Suprapubic skin (tissue), 4 donors: Measurements from ENCODE around the gene PMVK. TPM values are rescaled to one million over a fixed set of nuclear protein-coding genes. Genes with fewer than 3 reads are reported as not detected.

Source experiments
- DNase-seq, 2 donors: peaks; one replicate each; pipeline ENCODE4 v3.0.0-alpha.2; 2019; ENCODE audit warnings: low spot score in 2 of 2
- H3K27ac ChIP-seq: fragments of 200-600 bp; sonication (generic); one replicate; pipeline ENCODE4 v1.5.1; 2019
- H3K27me3 ChIP-seq: fragments of 200-600 bp; sonication (generic); one replicate; pipeline ENCODE4 v1.5.1; 2019
- H3K36me3 ChIP-seq: fragments of 200-600 bp; sonication (generic); one replicate; pipeline ENCODE4 v1.5.1; 2019
- H3K4me1 ChIP-seq: fragments of 200-600 bp; sonication (generic); one replicate; pipeline ENCODE4 v1.5.1; 2019
- H3K4me3 ChIP-seq: fragments of 200-600 bp; sonication (generic); one replicate; pipeline ENCODE4 v1.5.1; 2019; ENCODE audit warnings: mild to moderate bottlenecking
- H3K9me3 ChIP-seq: fragments of 200-600 bp; sonication (generic); one replicate; pipeline ENCODE4 v1.5.1; 2019
- CTCF ChIP-seq, 2 donors: fragments of 200-600 bp in 1 of 2; fragments of 450-650 bp in 1 of 2; sonication (generic) in 1 of 2; IDR thresholded peaks; one replicate each; pipeline ENCODE4 v1.5.1; 2016 to 2019; ENCODE audit warnings: antibody characterized with exemption in 2 of 2, mild to moderate bottlenecking in 1 of 2, moderate library complexity in 1 of 2
- EP300 ChIP-seq: sonication (generic); formaldehyde crosslinking; IDR thresholded peaks from one replicate; pipeline ENCODE4 v1.6.1; 2017; ENCODE audit warnings: antibody characterized with exemption
- POLR2A ChIP-seq, 2 donors: fragments of 450-650 bp; IDR thresholded peaks; one replicate each; pipeline ENCODE4 v1.6.1; 2017; ENCODE audit warnings: antibody characterized with exemption in 2 of 2, mild to moderate bottlenecking in 2 of 2, moderate library complexity in 2 of 2
- POLR2AphosphoS5 ChIP-seq, 3 donors: sonication (generic); formaldehyde crosslinking; IDR thresholded peaks; one replicate each; pipeline ENCODE4 v1.6.1; 2017; ENCODE audit warnings: antibody characterized with exemption in 3 of 3
- WGBS: methylation state at CpG from one replicate; pipeline ENCODE4 v1.1.5; 2018; 5-methylcytosine and 5-hydroxymethylcytosine counted together
- total RNA-seq, 4 donors: library from RNA; depleted of rRNA; stranded (reverse); fragments of >200 nt; gene quantifications; one replicate each; pipeline ENCODE4 v1.1.0, GENCODE V29; 2016

Gene PMVK
- total RNA-seq, 4 donors from 2014 or later, result 19.3 to 38.0 (median 28.8) TPM

GRCh38 chr1:154934358-154934948 lies 2.1 kb downstream of the PMVK start:
- WGBS, result 93% methylated on average over 5 of the region's 5 CpGs
- Histone ChIP-seq H3K4me1 (peaks cover 45% of the 10 kb centered on the region), H3K9me3 (no peaks in the 10 kb centered on the region), H3K27ac (no peak overlapping the region), H3K36me3 (peaks cover 23% of the 10 kb centered on the region), H3K4me3 (no peak overlapping the region), H3K27me3 (no peaks in the 10 kb centered on the region)
- no peak for DNase-seq
- TF ChIP-seq POLR2A (IDR thresholded peaks at IDR 0.05), result no peak
- TF ChIP-seq POLR2AphosphoS5 (IDR thresholded peaks at IDR 0.05), result no peak
- no peak for TF ChIP-seq EP300
- TF ChIP-seq CTCF (IDR thresholded peaks at IDR 0.05), result no peak

GRCh38 chr1:154931940-154932487 lies 4.5 kb downstream of the PMVK start:
- no peak overlapping the region for H3K4me3 ChIP-seq
- no peak for DNase-seq

GRCh38 chr1:154926201-154926600 lies 10.3 kb downstream of the PMVK start:
- 94% methylated on average over 13 of the region's 13 CpGs for WGBS
- H3K27ac ChIP-seq, result no peak overlapping the region
- H3K36me3 ChIP-seq, result peaks cover 87% of the 10 kb centered on the region
- H3K27me3 ChIP-seq, result no peaks in the 10 kb centered on the region
- H3K4me1 ChIP-seq, result no peaks in the 10 kb centered on the region
- DNase-seq, result no peak
- no peak overlapping the region for H3K4me3 ChIP-seq
- TF ChIP-seq POLR2AphosphoS5 (IDR thresholded peaks at IDR 0.05) (no peak), CTCF (IDR thresholded peaks at IDR 0.05) (no peak)
- no peaks in the 10 kb centered on the region for H3K9me3 ChIP-seq

More at GRCh38 chr1:154931940-154932487, 4.5 kb downstream of the PMVK start:
- 61% methylated on average over 11 of the region's 11 CpGs for WGBS
- TF ChIP-seq POLR2A (IDR thresholded peaks at IDR 0.05) (no peak), EP300 (no peak), CTCF (IDR thresholded peaks at IDR 0.05) (no peak), POLR2AphosphoS5 (IDR thresholded peaks at IDR 0.05) (no peak)
- H3K4me1 ChIP-seq, result peaks cover 23% of the 10 kb centered on the region
- H3K9me3 ChIP-seq, result no peaks in the 10 kb centered on the region
- H3K27me3 ChIP-seq, result no peaks in the 10 kb centered on the region
- peaks cover 46% of the 10 kb centered on the region for H3K36me3 ChIP-seq
- H3K27ac ChIP-seq, result peak overlapping the region; percentile 10

- Histone ChIP-seq H3K27me3 (no peaks in the 10 kb centered on the region), H3K4me1 (no peaks in the 10 kb centered on the region), H3K27ac (no peak overlapping the region), H3K4me3 (no peak overlapping the region), H3K36me3 (peaks cover 81% of the 10 kb centered on the region), H3K9me3 (no peaks in the 10 kb centered on the region)
- TF ChIP-seq POLR2A (IDR thresholded peaks at IDR 0.05) (no peak), POLR2AphosphoS5 (IDR thresholded peaks at IDR 0.05) (no peak), CTCF (IDR thresholded peaks at IDR 0.05) (no peak), EP300 (no peak)
- no peak for DNase-seq
- WGBS, result 100% methylated on average over 3 of the region's 3 CpGs
Measured at GRCh38 chr1:154925335-154926170, 11.0 kb downstream of the PMVK start.

GRCh38 chr1:154923695-154924094 lies 12.8 kb downstream of the PMVK start:
- Histone ChIP-seq H3K9me3 (no peaks in the 10 kb centered on the region), H3K36me3 (peaks cover 70% of the 10 kb centered on the region), H3K27me3 (no peaks in the 10 kb centered on the region), H3K4me3 (no peak overlapping the region), H3K27ac (no peak overlapping the region), H3K4me1 (no peaks in the 10 kb centered on the region)
- no peak for DNase-seq
- TF ChIP-seq CTCF (IDR thresholded peaks at IDR 0.05) (no peak), POLR2AphosphoS5 (IDR thresholded peaks at IDR 0.05) (no peak), EP300 (no peak), POLR2A (IDR thresholded peaks at IDR 0.05) (no peak)
- WGBS, result 85% methylated on average over 3 of the region's 3 CpGs
